ENCODE measurements around the gene DCAF12L1.

DCAF12L1 gene

DNA sequence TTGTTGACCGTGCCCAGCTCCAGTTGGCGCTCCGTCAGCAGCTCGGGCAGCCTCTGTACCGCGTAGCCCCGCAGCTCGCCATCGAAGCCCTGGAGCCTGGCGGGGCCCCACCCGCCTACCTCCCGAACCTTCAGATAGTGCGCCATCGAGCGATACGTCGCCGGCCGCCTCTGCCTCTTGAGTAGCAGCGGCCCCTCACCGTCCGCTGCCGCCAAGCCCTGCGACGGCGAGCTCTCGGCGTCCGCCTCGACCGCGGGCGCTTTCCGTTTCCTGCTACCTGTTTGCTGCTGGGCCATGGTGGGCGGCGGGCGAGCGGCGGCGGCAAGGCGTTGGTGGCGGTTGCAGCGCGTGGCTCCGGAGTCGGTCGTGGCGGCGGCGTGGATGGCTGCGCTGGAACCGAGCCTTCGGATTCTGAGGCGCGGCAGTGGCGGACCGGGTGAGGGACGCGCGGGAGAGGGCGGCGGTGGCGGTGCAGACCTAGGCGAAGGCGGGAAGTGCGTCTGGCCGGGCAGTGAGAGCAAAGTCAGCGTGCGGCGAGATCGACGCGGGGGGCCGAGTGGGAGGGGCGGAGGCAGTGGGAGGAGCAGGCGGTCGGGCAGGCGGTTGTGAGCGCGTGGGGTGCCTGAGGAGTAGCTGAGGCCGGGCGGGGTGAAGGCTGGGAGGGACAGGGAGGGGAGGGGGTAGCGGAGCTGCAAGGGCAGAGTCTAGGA, at the start of gene DCAF12L1:
TSS of gene DCAF12L1 (minus strand) at position 502 of the 710 bp plus-strand sequence. CDS start at position 296, 206 bp downstream.
- no peak for DNase-seq (ENCODE audit: low spot score)

DNA sequence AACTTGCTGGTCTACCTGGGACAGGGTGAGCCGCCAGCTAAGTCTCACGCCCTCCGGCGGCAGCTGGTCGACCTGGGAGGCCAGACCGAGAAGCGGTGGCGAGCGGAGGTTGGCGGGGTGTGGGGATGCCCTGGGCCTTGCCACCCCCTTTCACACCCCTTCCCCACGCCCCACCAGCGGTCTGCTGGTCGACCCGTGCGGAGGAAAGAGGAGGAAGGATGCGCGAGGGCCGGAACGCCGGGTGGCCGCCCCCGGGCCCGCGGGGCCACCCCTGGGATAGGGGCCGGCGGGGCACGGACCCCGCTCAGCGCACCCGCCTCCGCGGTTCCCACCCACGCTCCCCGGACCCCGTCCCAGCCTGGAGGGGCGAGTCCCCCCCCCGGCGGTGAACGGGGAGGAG, 28.3 kb upstream of the DCAF12L1 start:
- no peak for DNase-seq (ENCODE audit: low spot score)

- DNase-seq (ENCODE audit: low spot score) = no peak
Measured at GRCh38 chrX:126575911-126576310, 23.3 kb upstream of the DCAF12L1 start.

DNA sequence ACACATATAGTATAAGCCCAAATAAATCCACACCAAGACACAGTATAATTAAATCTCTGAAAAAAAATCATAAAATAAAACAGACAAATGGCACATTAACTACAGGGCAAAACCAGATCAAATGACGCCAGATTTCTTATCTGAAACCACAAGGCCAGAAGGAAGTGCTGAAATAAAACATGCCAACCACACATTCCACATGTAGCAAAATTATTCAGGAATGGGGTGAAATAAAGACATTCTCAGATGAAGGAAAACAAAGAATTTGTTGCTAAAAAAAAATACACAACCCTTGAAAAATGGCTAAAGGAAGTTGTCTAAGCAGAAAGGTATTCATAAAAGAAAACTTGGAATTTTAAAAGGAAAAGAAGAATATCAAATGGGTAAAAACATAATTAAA, 4.5 kb upstream of the DCAF12L1 start:
- DNase-seq (ENCODE audit: low spot score) = no peak

GRCh38 chrX:126551725-126552312, 795 bp downstream of the DCAF12L1 start:
- no peak for DNase-seq (ENCODE audit: low spot score)

GRCh38 chrX:126551306-126551705, 1.3 kb downstream of the DCAF12L1 start:
- no peak for DNase-seq (ENCODE audit: low spot score)

- no peak for DNase-seq (ENCODE audit: low spot score)
Measured at GRCh38 chrX:126550816-126551215, 1.8 kb downstream of the DCAF12L1 start.

- no peak for DNase-seq (ENCODE audit: low spot score)
Measured at GRCh38 chrX:126509923-126510322, 42.7 kb downstream of the DCAF12L1 start.
